ENCODE data around the gene PRPH. TPM values are rescaled to one million over a fixed set of nuclear protein-coding genes. Genes with fewer than 3 reads are reported as not detected.
"Not testable (repeated sequence)": the region's sequence is repeated elsewhere in the genome, so short reads cannot be mapped to it uniquely, and the experiment has no call there.

PRPH gene
- total RNA-seq, 2 experiments from 2014 or later: not detected

GRCh38 chr12:49325606-49326005 is 30.7 kb downstream of the PRPH start:
- Mint-ChIP-seq H3K27ac (no peak overlapping the region), H3K4me3 (no peak overlapping the region), H3K36me3 (ENCODE audit: low read depth) (peaks cover 24% of the 10 kb centered on the region), H3K4me1 (peaks cover 10% of the 10 kb centered on the region), H3K27me3 (no peaks in the 10 kb centered on the region), H3K9me3 (ENCODE audit: low read depth) (no peaks in the 10 kb centered on the region)
- POLR2A ChIA-PET: no interaction called here
- intact Hi-C loops (cut with DNase I, micrococcal nuclease): no loop called here
- DNase-seq: no peak
- ATAC-seq: no peak
- CTCF ChIA-PET: interaction anchor here (0.6 to 4.2 kb wide), 5 partner anchors 17 to 389 kb away, joined by 3 to 23 read pairs (median 3); partner anchors contain the start of gene PRPH

- CTCF ChIA-PET: no interaction called here
- peaks cover 37% of the 10 kb centered on the region for H3K36me3 Mint-ChIP-seq (ENCODE audit: low read depth)
Measured at GRCh38 chr12:49327368-49327767, 32.4 kb downstream of the PRPH start.

GRCh38 chr12:49327887-49328286 is 32.9 kb downstream of the PRPH start:
- peaks cover 2% of the 10 kb centered on the region for H3K4me1 Mint-ChIP-seq
- intact Hi-C loops (cut with DNase I, micrococcal nuclease): no loop called here
- no peak overlapping the region for H3K27ac Mint-ChIP-seq
- peaks cover 15% of the 10 kb centered on the region for H3K27me3 Mint-ChIP-seq
- peaks cover 37% of the 10 kb centered on the region for H3K36me3 Mint-ChIP-seq (ENCODE audit: low read depth)
- POLR2A ChIA-PET: no interaction called here
- no peak for ATAC-seq
- CTCF ChIA-PET: no interaction called here
- no peak overlapping the region for H3K4me3 Mint-ChIP-seq
- H3K9me3 Mint-ChIP-seq (ENCODE audit: low read depth): no peaks in the 10 kb centered on the region
- DNase-seq: no peak

More at GRCh38 chr12:49327368-49327767, 32.4 kb downstream of the PRPH start:
- H3K27ac Mint-ChIP-seq: no peak overlapping the region
- H3K4me3 Mint-ChIP-seq: no peak overlapping the region
- ATAC-seq: no peak
- intact Hi-C loops (cut with DNase I, micrococcal nuclease): no loop called here
- H3K4me1 Mint-ChIP-seq: peaks cover under 1% of the 10 kb centered on the region
- H3K27me3 Mint-ChIP-seq: peaks cover 10% of the 10 kb centered on the region
- no peaks in the 10 kb centered on the region for H3K9me3 Mint-ChIP-seq (ENCODE audit: low read depth)
- DNase-seq: no peak
- POLR2A ChIA-PET: no interaction called here

DNA sequence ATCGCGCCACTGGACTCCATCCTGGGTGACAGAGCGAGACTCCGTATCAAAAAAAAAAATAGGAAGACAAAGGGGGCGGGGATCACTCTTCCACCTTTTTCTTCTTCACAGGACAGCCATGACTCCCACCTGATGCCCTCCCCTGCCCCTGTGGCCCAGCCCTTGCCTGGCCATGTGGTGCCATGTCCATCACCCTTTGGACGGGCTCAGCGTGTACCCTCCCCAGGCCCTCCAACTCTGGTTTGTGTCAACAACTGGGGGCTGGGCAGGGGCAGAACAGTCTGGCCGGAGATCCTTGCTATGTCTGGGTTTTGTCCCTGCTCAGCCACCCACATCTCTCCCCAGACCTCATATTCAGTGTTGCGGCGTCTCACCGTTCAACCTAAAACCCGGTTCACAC is 33.9 kb downstream of the PRPH start:
- Mint-ChIP-seq H3K27me3 (peaks cover 20% of the 10 kb centered on the region), H3K9me3 (ENCODE audit: low read depth) (no peaks in the 10 kb centered on the region), H3K36me3 (ENCODE audit: low read depth) (peaks cover 37% of the 10 kb centered on the region), H3K4me3 (no peak overlapping the region), H3K4me1 (peaks cover 5% of the 10 kb centered on the region), H3K27ac (no peak overlapping the region)
- ChIA-PET POLR2A (no interaction called here), CTCF (interaction anchor here (1.1 kb wide), 1 partner anchor 40 kb away, joined by 4 read pairs; no protein-coding TSS in a partner anchor)
- DNase-seq (no peak), ATAC-seq (no peak)
- intact Hi-C loops (cut with DNase I, micrococcal nuclease): no loop called here

GRCh38 chr12:49330032-49330619 is 35.2 kb downstream of the PRPH start:
- H3K9me3 Mint-ChIP-seq (ENCODE audit: low read depth): no peaks in the 10 kb centered on the region
- H3K36me3 Mint-ChIP-seq (ENCODE audit: low read depth): peaks cover 33% of the 10 kb centered on the region
- CTCF ChIA-PET: interaction anchor here (1.1 to 2.0 kb wide), 2 partner anchors 12 to 41 kb away, joined by 4 to 17 read pairs; no protein-coding TSS in a partner anchor
- H3K4me1 Mint-ChIP-seq: peaks cover 7% of the 10 kb centered on the region
- H3K27me3 Mint-ChIP-seq: peaks cover 29% of the 10 kb centered on the region
- H3K27ac Mint-ChIP-seq: no peak overlapping the region
- ATAC-seq (no peak), DNase-seq (no peak)
- intact Hi-C loops (cut with DNase I, micrococcal nuclease): no loop called here
- no peak overlapping the region for H3K4me3 Mint-ChIP-seq
- POLR2A ChIA-PET: no interaction called here

GRCh38 chr12:49330631-49331379 is 35.9 kb downstream of the PRPH start:
- POLR2A ChIA-PET: no interaction called here

GRCh38 chr12:49331380-49332222 is 36.7 kb downstream of the PRPH start:
- ChIA-PET POLR2A (interaction anchor here (0.6 to 1.1 kb wide), 3 partner anchors 9 to 61 kb away, joined by 3 to 6 read pairs (median 4); partner anchors contain the start of gene TROAP), CTCF (interaction anchor here (0.5 to 2.3 kb wide), 17 partner anchors 9 to 240 kb away, joined by 3 to 20 read pairs (median 4); partner anchors contain the start of genes DHH, DNAJC22, PRPH and SPATS2)
- intact Hi-C loops (cut with DNase I, micrococcal nuclease): no loop called here
- ATAC-seq (no peak), DNase-seq (no peak)
- peaks cover 10% of the 10 kb centered on the region for H3K4me1 Mint-ChIP-seq
- no peak overlapping the region for H3K27ac Mint-ChIP-seq
- H3K36me3 Mint-ChIP-seq (ENCODE audit: low read depth): peaks cover 29% of the 10 kb centered on the region
- peaks cover 37% of the 10 kb centered on the region for H3K27me3 Mint-ChIP-seq
- no peaks in the 10 kb centered on the region for H3K9me3 Mint-ChIP-seq (ENCODE audit: low read depth)
- no peak overlapping the region for H3K4me3 Mint-ChIP-seq

More at GRCh38 chr12:49330631-49331379, 35.9 kb downstream of the PRPH start:
- no peak for ATAC-seq
- Mint-ChIP-seq H3K27ac (no peak overlapping the region), H3K4me1 (peaks cover 9% of the 10 kb centered on the region), H3K4me3 (no peak overlapping the region), H3K27me3 (peaks cover 36% of the 10 kb centered on the region), H3K9me3 (ENCODE audit: low read depth) (no peaks in the 10 kb centered on the region), H3K36me3 (ENCODE audit: low read depth) (peaks cover 32% of the 10 kb centered on the region)
- intact Hi-C loops (cut with DNase I, micrococcal nuclease): no loop called here
- CTCF ChIA-PET: interaction anchor here (0.5 to 2.3 kb wide), 11 partner anchors 8 to 184 kb away, joined by 3 to 20 read pairs (median 6); partner anchors contain the start of genes DNAJC22, PRPH, SPATS2 and TROAP
- no peak for DNase-seq

DNA sequence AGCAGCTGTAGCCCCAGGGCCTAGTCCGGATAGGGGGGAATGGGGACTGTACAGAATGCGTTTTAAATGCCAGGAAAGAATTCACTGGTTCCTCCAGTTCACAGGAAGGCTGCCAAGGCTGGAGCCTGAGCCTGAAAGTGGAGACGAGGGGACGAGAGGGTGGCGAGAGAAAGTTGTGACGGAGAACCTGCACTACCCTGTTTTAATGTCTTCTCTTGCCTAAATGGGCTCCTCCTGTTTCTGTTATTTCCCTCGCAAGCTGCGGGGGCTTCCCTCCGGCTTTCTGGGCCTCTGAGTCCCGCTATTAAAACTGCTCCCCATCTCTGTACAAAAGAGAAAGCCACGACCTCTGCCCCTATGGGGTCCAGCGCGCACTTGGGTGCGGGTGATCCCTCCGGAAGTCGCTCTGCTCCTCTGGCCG is 37.5 kb downstream of the PRPH start:
- ATAC-seq (no peak), DNase-seq (no peak)
- no peak overlapping the region for H3K27ac Mint-ChIP-seq
- H3K4me1 Mint-ChIP-seq: peaks cover 18% of the 10 kb centered on the region
- H3K4me3 Mint-ChIP-seq: no peak overlapping the region
- intact Hi-C loops (cut with DNase I, micrococcal nuclease): no loop called here
- ChIA-PET POLR2A (interaction anchor here (1.1 kb wide), 2 partner anchors 10 to 11 kb away, joined by 3 to 6 read pairs; partner anchors contain the start of gene TROAP), CTCF (interaction anchor here (0.5 to 2.3 kb wide), 10 partner anchors 9 to 238 kb away, joined by 3 to 20 read pairs (median 6); partner anchors contain the start of genes DHH, DNAJC22, PRPH and TROAP)
- H3K27me3 Mint-ChIP-seq: peaks cover 45% of the 10 kb centered on the region
- H3K9me3 Mint-ChIP-seq (ENCODE audit: low read depth): no peaks in the 10 kb centered on the region
- H3K36me3 Mint-ChIP-seq (ENCODE audit: low read depth): peaks cover 25% of the 10 kb centered on the region

DNA sequence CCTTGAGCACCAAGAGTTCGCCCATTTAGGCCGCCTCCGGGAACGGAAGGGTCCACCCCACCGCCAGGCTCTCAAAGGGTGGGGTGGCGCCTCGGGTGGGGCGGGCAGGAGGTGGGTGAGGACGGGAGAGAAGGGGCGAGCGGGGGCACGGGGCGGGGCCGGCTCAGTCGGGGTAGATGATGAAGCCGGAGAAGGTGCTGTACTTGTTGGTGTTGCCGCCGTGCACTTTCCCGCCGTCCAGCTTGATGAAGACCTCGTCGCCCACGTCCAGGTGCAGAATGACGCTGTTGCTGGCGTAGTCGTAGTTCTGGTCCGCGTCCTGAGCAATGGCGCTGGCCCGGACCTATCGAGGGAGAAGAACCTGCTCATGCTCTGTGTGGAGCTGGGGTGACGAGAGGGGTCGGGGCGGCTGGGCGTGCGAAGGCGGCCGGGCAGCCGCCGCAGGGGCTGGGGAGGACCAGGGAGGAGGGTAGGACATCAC is 38.0 kb downstream of the PRPH start:
- Mint-ChIP-seq H3K4me3 (peak overlapping the region; percentile 45), H3K4me1 (peaks cover 23% of the 10 kb centered on the region), H3K36me3 (ENCODE audit: low read depth) (peaks cover 22% of the 10 kb centered on the region), H3K27me3 (peaks cover 49% of the 10 kb centered on the region), H3K9me3 (ENCODE audit: low read depth) (no peaks in the 10 kb centered on the region), H3K27ac (no peak overlapping the region)
- CTCF ChIA-PET: interaction anchor here (1.3 to 2.3 kb wide), 4 partner anchors 9 to 37 kb away, joined by 4 to 20 read pairs (median 6); partner anchors contain the start of gene DNAJC22
- intact Hi-C loops (cut with DNase I, micrococcal nuclease): no loop called here
- ATAC-seq (no peak), DNase-seq (no peak)
- POLR2A ChIA-PET: interaction anchor here (0.7 kb wide), 1 partner anchor 10 kb away, joined by 3 read pairs; the partner anchor contains the start of gene TROAP

- H3K4me1 Mint-ChIP-seq: peaks cover 25% of the 10 kb centered on the region
- H3K9me3 Mint-ChIP-seq (ENCODE audit: low read depth); H3K4me3 Mint-ChIP-seq; POLR2A ChIA-PET; DNase-seq; H3K27ac Mint-ChIP-seq; intact Hi-C loops (cut with DNase I, micrococcal nuclease); ATAC-seq: not testable (repeated sequence)
- H3K27me3 Mint-ChIP-seq: peaks cover 58% of the 10 kb centered on the region
- H3K36me3 Mint-ChIP-seq (ENCODE audit: low read depth): peaks cover 21% of the 10 kb centered on the region
- CTCF ChIA-PET: interaction anchor here (0.7 to 2.0 kb wide), 4 partner anchors 8 to 38 kb away, joined by 3 to 9 read pairs (median 4); no protein-coding TSS in a partner anchor
Measured at GRCh38 chr12:49333778-49334177, 38.8 kb downstream of the PRPH start.

Measured in activated CD4-positive, alpha-beta T cell treated with anti-CD3 and anti-CD28 coated beads for 36 hours (primary cell).